Erythroblast (primary cell): ENCODE measurements around the gene MAP3K5.

Experiments
- GATA1 ChIP-seq: IDR thresholded peaks from 2 replicates; pipeline ENCODE4 v1.6.1; 2011; ENCODE audit warnings: low read depth, mild to moderate bottlenecking, control low read depth, low read length, moderate library complexity
- POLR2A ChIP-seq: IDR thresholded peaks from 2 replicates; pipeline ENCODE4 v1.6.1; 2011; ENCODE audit warnings: mild to moderate bottlenecking, low read length

- TF ChIP-seq POLR2A: no peak
- no peak for TF ChIP-seq GATA1
These were observed 242.3 kb downstream of the MAP3K5 start for GRCh38 chr6:136550045-136550329.
